GM19023 (cell line): Measurements from ENCODE around the gene UCN3.

Experiments used
- ATAC-seq: cut with Tn5 transposase; IDR thresholded peaks from one replicate; pipeline ENCODE4 v1.9.1; 2021; ENCODE audit warnings: mild to moderate bottlenecking, moderate library complexity; ENCODE audit not compliant: unreplicated experiment

UCN3 gene

GRCh38 chr10:5364890-5365338 lies at the start of gene UCN3:
TSS of gene UCN3 (plus strand) at chr10:5364966. CDS start at chr10:5373721, 8,755 bp downstream.
- no peak for ATAC-seq

GRCh38 chr10:5317547-5318107 lies 47.1 kb upstream of the UCN3 start:
- peak; percentile 58 for ATAC-seq

- peak; percentile 12 for ATAC-seq
These were observed 46.6 kb upstream of the UCN3 start for GRCh38 chr10:5318148-5318547.

GRCh38 chr10:5319863-5320262 lies 44.9 kb upstream of the UCN3 start:
- ATAC-seq, result no peak

- no peak for ATAC-seq
These were observed 43.5 kb upstream of the UCN3 start for GRCh38 chr10:5321273-5321672.

GRCh38 chr10:5323446-5323845 lies 41.3 kb upstream of the UCN3 start:
- no peak for ATAC-seq

GRCh38 chr10:5325076-5325475 lies 39.7 kb upstream of the UCN3 start:
- no peak for ATAC-seq

- ATAC-seq, result no peak
These were observed 30.4 kb upstream of the UCN3 start for GRCh38 chr10:5334196-5334880.

- ATAC-seq, result no peak
These were observed 26.8 kb upstream of the UCN3 start for GRCh38 chr10:5338010-5338409.

GRCh38 chr10:5343092-5343491 lies 21.7 kb upstream of the UCN3 start:
- ATAC-seq, result no peak

GRCh38 chr10:5343561-5343960 lies 21.2 kb upstream of the UCN3 start:
- no peak for ATAC-seq

GRCh38 chr10:5343979-5344378 lies 20.8 kb upstream of the UCN3 start:
- ATAC-seq, result no peak

- ATAC-seq, result no peak
These were observed 20.0 kb upstream of the UCN3 start for GRCh38 chr10:5344746-5345145.

GRCh38 chr10:5346881-5347280 lies 17.9 kb upstream of the UCN3 start:
- no peak for ATAC-seq

GRCh38 chr10:5349362-5349761 lies 15.4 kb upstream of the UCN3 start:
- ATAC-seq, result no peak

- no peak for ATAC-seq
These were observed 10.7 kb upstream of the UCN3 start for GRCh38 chr10:5354068-5354467.

- no peak for ATAC-seq
These were observed 9.0 kb upstream of the UCN3 start for GRCh38 chr10:5355594-5356301.

GRCh38 chr10:5356302-5356763 lies 8.4 kb upstream of the UCN3 start:
- no peak for ATAC-seq

- ATAC-seq, result no peak
These were observed 4.3 kb upstream of the UCN3 start for GRCh38 chr10:5360318-5360915.

- ATAC-seq, result no peak
These were observed 2.8 kb upstream of the UCN3 start for GRCh38 chr10:5361966-5362365.

GRCh38 chr10:5362873-5363272 lies 1.9 kb upstream of the UCN3 start:
- ATAC-seq, result no peak

- no peak for ATAC-seq
These were observed 392 bp upstream of the UCN3 start for GRCh38 chr10:5364374-5364773.
